IPS DF 6.9 (cell line): Measurements from ENCODE around the gene RSRC1.

Experiments used
- DNase-seq: peaks from one replicate; pipeline ENCODE4 v3.0.0-alpha.2; 2013; ENCODE audit warnings: low read depth, low spot score
- H3K27ac ChIP-seq: one replicate; pipeline ENCODE4 v1.5.1; 2013; ENCODE audit warnings: low read length, control low read depth
- H3K27me3 ChIP-seq: 2 replicates; pipeline ENCODE4 v1.6.1; 2013; ENCODE audit warnings: mild to moderate bottlenecking, low read length; ENCODE audit not compliant: control insufficient read depth, insufficient read depth
- H3K36me3 ChIP-seq: 2 replicates; pipeline ENCODE4 v1.6.1; 2013; ENCODE audit warnings: low read length; ENCODE audit not compliant: control insufficient read depth, insufficient read depth
- H3K4me1 ChIP-seq: 2 replicates; pipeline ENCODE4 v1.6.1; 2013; ENCODE audit warnings: low read length; ENCODE audit not compliant: control insufficient read depth, insufficient read depth
- H3K4me3 ChIP-seq: 2 replicates; pipeline ENCODE4 v1.5.1; 2013; ENCODE audit warnings: mild to moderate bottlenecking, low read length
- H3K9me3 ChIP-seq: 2 replicates; pipeline ENCODE4 v1.6.1; 2013; ENCODE audit warnings: low read length, inconsistent platforms; ENCODE audit not compliant: control insufficient read depth, insufficient read depth
- WGBS: extraction: QIAGEN DNeasy Blood & Tissue Kit; methylation state at CpG from one replicate; pipeline ENCODE4 v1.1.7; 2013; ENCODE audit warnings: mixed read lengths, missing lambda C conversion rate; ENCODE audit not compliant: insufficient read length, insufficient coverage; 5-methylcytosine and 5-hydroxymethylcytosine counted together

RSRC1 gene

GRCh38 chr3:158264894-158265293 is 155.0 kb downstream of the RSRC1 start:
- DNase-seq: no peak
- Histone ChIP-seq H3K4me3 (no peak overlapping the region), H3K9me3 (no peaks in the 10 kb centered on the region), H3K27ac (no peak overlapping the region), H3K4me1 (no peaks in the 10 kb centered on the region), H3K36me3 (no peaks in the 10 kb centered on the region), H3K27me3 (no peaks in the 10 kb centered on the region)

GRCh38 chr3:158267015-158267414 is 157.1 kb downstream of the RSRC1 start:
- H3K36me3 ChIP-seq: no peaks in the 10 kb centered on the region
- H3K9me3 ChIP-seq: no peaks in the 10 kb centered on the region
- H3K27ac ChIP-seq: no peak overlapping the region
- no peaks in the 10 kb centered on the region for H3K4me1 ChIP-seq
- H3K27me3 ChIP-seq: no peaks in the 10 kb centered on the region
- DNase-seq: no peak
- no CpG with 5 or more reads among the region's 1 CpG for WGBS
- no peak overlapping the region for H3K4me3 ChIP-seq

DNA sequence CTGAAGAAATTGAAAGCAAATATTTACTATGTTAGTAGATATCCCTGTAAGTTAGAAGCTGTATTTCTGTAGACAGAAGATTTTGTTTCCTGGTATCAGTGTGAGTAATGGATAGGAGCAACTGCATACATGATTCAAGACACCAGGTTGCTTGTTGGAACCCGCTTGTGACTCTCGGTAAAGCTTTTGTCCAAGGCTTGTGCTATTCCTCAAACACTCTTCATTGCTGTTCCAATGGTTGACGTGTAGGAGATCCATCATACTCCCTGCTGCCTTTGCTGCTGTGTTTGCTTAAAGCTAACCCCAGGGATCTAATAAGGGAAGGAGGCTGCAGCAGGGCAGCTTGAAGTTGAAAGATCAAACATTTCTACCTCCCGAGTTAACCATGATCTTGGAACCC is 160.1 kb downstream of the RSRC1 start:
- no peaks in the 10 kb centered on the region for H3K27me3 ChIP-seq
- H3K4me1 ChIP-seq: no peaks in the 10 kb centered on the region
- no peak overlapping the region for H3K27ac ChIP-seq
- no CpG with 5 or more reads among the region's 4 CpGs for WGBS
- no peak for DNase-seq
- H3K4me3 ChIP-seq: no peak overlapping the region
- H3K36me3 ChIP-seq: no peaks in the 10 kb centered on the region
- no peaks in the 10 kb centered on the region for H3K9me3 ChIP-seq

- WGBS: no CpG with 5 or more reads among the region's 6 CpGs
- Histone ChIP-seq H3K36me3 (no peaks in the 10 kb centered on the region), H3K4me1 (no peaks in the 10 kb centered on the region), H3K27ac (no peak overlapping the region), H3K9me3 (no peaks in the 10 kb centered on the region), H3K27me3 (no peaks in the 10 kb centered on the region), H3K4me3 (no peak overlapping the region)
- no peak for DNase-seq
Observed at GRCh38 chr3:158272081-158272480, 162.2 kb downstream of the RSRC1 start.

GRCh38 chr3:158273656-158274055 is 163.8 kb downstream of the RSRC1 start:
- Histone ChIP-seq H3K4me1 (no peaks in the 10 kb centered on the region), H3K4me3 (no peak overlapping the region), H3K36me3 (no peaks in the 10 kb centered on the region), H3K27ac (no peak overlapping the region), H3K27me3 (no peaks in the 10 kb centered on the region), H3K9me3 (no peaks in the 10 kb centered on the region)
- no peak for DNase-seq
- WGBS: no CpG with 5 or more reads among the region's 1 CpG

DNA sequence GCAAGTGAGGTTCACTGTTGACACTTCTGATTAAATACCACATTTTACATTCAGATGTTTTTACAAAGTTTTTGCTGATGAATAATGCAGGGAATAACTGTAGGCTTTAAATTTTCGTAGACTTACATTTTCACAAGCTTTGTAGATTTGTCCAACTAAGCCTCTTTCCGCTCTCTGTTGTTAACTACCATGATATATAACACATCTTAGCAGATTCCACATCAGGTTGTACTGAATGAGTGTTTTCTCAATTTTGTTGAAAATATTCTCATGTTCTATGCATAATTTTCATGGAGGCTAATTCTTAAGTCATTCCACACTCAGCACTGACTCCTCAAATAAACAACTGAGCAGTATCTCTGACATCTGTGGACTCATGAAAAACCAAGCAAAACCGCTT is 168.3 kb downstream of the RSRC1 start:
- no peaks in the 10 kb centered on the region for H3K36me3 ChIP-seq
- no peak for DNase-seq
- H3K4me3 ChIP-seq: no peak overlapping the region
- H3K9me3 ChIP-seq: no peaks in the 10 kb centered on the region
- no peaks in the 10 kb centered on the region for H3K4me1 ChIP-seq
- no CpG with 5 or more reads among the region's 3 CpGs for WGBS
- H3K27ac ChIP-seq: no peak overlapping the region
- no peaks in the 10 kb centered on the region for H3K27me3 ChIP-seq

DNA sequence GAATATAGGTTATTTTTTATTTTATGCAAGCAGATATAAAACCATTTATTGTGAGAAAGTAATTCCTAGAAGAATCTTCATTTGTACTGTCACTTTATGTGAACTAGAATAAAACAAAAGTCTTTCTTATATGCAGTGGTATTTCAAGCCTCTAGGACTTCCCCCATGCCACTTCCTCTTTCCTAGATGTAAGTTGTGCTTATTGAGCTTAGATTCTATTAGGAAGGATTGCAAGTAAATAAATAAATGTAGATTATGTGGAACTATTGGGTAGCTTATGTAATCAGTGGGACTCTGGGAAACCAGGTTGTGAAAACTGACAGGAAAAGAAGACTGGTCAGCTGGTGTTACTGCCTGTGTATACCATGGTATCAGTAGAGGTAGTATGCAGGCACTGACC is 169.7 kb downstream of the RSRC1 start:
- Histone ChIP-seq H3K36me3 (no peaks in the 10 kb centered on the region), H3K27ac (no peak overlapping the region), H3K27me3 (no peaks in the 10 kb centered on the region), H3K4me3 (no peak overlapping the region), H3K4me1 (no peaks in the 10 kb centered on the region), H3K9me3 (no peaks in the 10 kb centered on the region)
- DNase-seq: no peak

DNA sequence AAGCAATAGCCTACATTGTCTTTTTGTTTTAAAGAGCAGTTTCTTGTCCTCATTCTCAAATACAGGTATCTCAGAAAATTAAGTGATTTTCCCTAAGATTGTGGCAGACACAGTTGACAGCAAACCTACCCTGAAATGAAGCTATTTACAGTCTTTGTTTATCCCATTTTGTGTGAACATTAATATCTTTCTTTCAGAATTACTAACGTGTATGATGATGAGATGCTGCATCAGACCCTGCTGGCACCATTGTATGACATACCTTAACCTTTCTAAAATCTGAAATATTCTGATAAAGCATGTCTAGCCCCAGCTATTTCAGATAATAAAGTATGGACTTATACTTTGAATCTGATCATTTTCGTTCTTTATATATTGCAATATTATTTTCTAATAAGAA is 185.9 kb downstream of the RSRC1 start:
- H3K27me3 ChIP-seq: no peaks in the 10 kb centered on the region
- no peaks in the 10 kb centered on the region for H3K36me3 ChIP-seq
- no peak overlapping the region for H3K27ac ChIP-seq
- WGBS: no CpG with 5 or more reads among the region's 2 CpGs
- no peaks in the 10 kb centered on the region for H3K4me1 ChIP-seq
- no peak for DNase-seq
- no peak overlapping the region for H3K4me3 ChIP-seq
- no peaks in the 10 kb centered on the region for H3K9me3 ChIP-seq

DNA sequence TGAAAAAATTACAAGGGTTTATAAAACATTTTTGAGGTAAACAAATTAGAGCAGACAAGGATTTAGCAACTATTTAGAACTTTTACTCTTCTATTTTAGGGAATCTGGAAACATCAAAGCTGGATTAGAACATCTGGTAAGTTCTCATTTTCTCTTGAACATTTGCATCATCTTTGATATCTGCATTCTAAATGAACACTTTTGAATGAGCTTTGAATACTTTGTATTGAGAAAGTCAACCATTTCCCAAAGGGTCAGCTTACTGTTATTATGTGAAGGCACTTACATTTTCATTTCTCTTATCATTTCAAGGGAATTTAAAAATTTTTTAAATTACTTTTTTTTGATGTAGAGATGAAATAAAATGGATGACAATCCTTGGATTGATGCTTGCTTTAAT is 188.1 kb downstream of the RSRC1 start:
- no peaks in the 10 kb centered on the region for H3K36me3 ChIP-seq
- no peak for DNase-seq
- H3K9me3 ChIP-seq: no peaks in the 10 kb centered on the region
- H3K27me3 ChIP-seq: no peaks in the 10 kb centered on the region
- no peaks in the 10 kb centered on the region for H3K4me1 ChIP-seq
- no peak overlapping the region for H3K4me3 ChIP-seq
- H3K27ac ChIP-seq: no peak overlapping the region

- Histone ChIP-seq H3K36me3 (no peaks in the 10 kb centered on the region), H3K9me3 (no peaks in the 10 kb centered on the region), H3K27ac (no peak overlapping the region), H3K27me3 (no peaks in the 10 kb centered on the region), H3K4me3 (no peak overlapping the region), H3K4me1 (no peaks in the 10 kb centered on the region)
- no CpG with 5 or more reads among the region's 8 CpGs for WGBS
- no peak for DNase-seq
Observed at GRCh38 chr3:158308236-158308928, 198.5 kb downstream of the RSRC1 start.

DNA sequence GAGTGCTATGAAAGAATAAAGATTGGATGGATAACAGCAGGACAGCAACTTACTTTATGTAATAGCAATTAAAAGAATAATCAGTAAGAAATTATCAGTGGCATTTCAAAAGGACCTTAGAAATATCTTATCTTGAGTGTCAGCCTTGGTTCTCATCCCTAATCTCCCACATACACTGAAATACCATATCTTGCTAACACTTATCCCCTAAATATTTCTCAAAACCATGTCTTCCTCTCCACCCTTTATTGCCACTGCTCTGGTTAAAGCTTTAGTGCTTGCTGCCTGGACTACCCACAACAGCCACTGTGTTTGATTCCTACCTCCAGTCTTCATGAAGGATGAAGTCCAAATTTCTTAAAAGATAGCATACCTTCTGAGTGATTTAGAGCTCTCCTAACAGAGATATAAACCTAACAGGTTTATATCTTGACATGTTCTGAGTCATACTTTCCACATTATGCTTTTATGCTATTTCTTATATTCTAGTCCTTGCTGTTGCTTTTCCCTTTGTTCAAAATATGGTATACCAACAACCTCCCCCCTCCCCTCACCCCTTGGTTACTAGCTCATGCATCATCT is 202.8 kb downstream of the RSRC1 start:
- DNase-seq: no peak
- H3K27me3 ChIP-seq: no peaks in the 10 kb centered on the region
- no peaks in the 10 kb centered on the region for H3K36me3 ChIP-seq
- H3K27ac ChIP-seq: no peak overlapping the region
- no peaks in the 10 kb centered on the region for H3K4me1 ChIP-seq
- no peak overlapping the region for H3K4me3 ChIP-seq
- no peaks in the 10 kb centered on the region for H3K9me3 ChIP-seq
